A549 treated with GW870086 at 1 μM for 4 hours (cell line): Measurements from ENCODE around the gene CAMSAP1. TPM values are rescaled to one million over a fixed set of nuclear protein-coding genes. Genes with fewer than 3 reads are reported as not detected.

Experiments used
- total RNA-seq: library from RNA; stranded (reverse); fragments of 200-300 nt; extraction: Qiagen RNA extraction; gene quantifications from 5 replicates; pipeline ENCODE4 v1.2.3, GENCODE V29; 2022; ENCODE audit warnings: low read depth

CAMSAP1 gene
- 17.9 to 24.4 TPM (median 20.2 TPM) in 5 replicates for total RNA-seq

GRCh38 chr9:135907431-135908092, at the start of gene CAMSAP1:
Gene CAMSAP1 (minus strand): TSS chr9:135907546. CDS start chr9:135907159, 387 bp downstream.

Other genes with a start within 250 kb of the CAMSAP1 start
- gene LCN9, start 244.2 kb downstream of the CAMSAP1 start, total RNA-seq = not detected in 5 replicates
- 0.10 TPM in 1 of 5 replicates, not detected in the others for gene SOHLH1, start 208.1 kb downstream of the CAMSAP1 start, total RNA-seq
- gene KCNT1, start 205.4 kb downstream of the CAMSAP1 start, total RNA-seq = 0.01 to 0.06 TPM (median 0.05 TPM) in 3 of 5 replicates, not detected in the others
- 29.3 to 38.2 TPM (median 34.7 TPM) in 5 replicates for gene UBAC1, start 53.8 kb upstream of the CAMSAP1 start, total RNA-seq
- 27.5 to 38.0 TPM (median 35.5 TPM) in 5 replicates for gene NACC2, start 187.7 kb upstream of the CAMSAP1 start, total RNA-seq
- gene TMEM250, start 211.3 kb upstream of the CAMSAP1 start, total RNA-seq = 32.2 to 44.1 TPM (median 43.5 TPM) in 5 replicates